Vagina (tissue), 2 donors: ENCODE data around the gene PPP3CA.

Source experiments
- CTCF ChIP-seq, 3 experiments: fragments of 450-650 bp in 2 of 3; fragments of 200-600 bp in 1 of 3; sonication (generic) in 1 of 3; IDR thresholded peaks; one replicate each; pipeline ENCODE4 v1.5.1; 2017 to 2019; ENCODE audit warnings: antibody characterized with exemption in 3 of 3, mild to moderate bottlenecking in 2 of 3, moderate library complexity in 2 of 3
- POLR2A ChIP-seq, 2 donors: fragments of 450-650 bp; IDR thresholded peaks; one replicate each; pipeline ENCODE4 v1.6.1; 2017; ENCODE audit warnings: antibody characterized with exemption in 2 of 2, mild to moderate bottlenecking in 2 of 2, moderate library complexity in 2 of 2

- TF ChIP-seq POLR2A (IDR thresholded peaks at IDR 0.05): no peak
- peak; percentile 33 to 45 (median 36) for TF ChIP-seq CTCF (IDR thresholded peaks at IDR 0.05)
Observed at GRCh38 chr4:101169044-101170014, 178.0 kb downstream of the PPP3CA start.
